ENCODE measurements around the gene MRTO4. TPM values are rescaled to one million over a fixed set of nuclear protein-coding genes. Genes with fewer than 3 reads are reported as not detected.
"Not testable (repeated sequence)": the region's sequence is repeated elsewhere in the genome, so short reads cannot be mapped to it uniquely, and the experiment has no call there.

The MRTO4 gene
- total RNA-seq, 1 experiment from 2014 or later: 36.9 TPM

DNA sequence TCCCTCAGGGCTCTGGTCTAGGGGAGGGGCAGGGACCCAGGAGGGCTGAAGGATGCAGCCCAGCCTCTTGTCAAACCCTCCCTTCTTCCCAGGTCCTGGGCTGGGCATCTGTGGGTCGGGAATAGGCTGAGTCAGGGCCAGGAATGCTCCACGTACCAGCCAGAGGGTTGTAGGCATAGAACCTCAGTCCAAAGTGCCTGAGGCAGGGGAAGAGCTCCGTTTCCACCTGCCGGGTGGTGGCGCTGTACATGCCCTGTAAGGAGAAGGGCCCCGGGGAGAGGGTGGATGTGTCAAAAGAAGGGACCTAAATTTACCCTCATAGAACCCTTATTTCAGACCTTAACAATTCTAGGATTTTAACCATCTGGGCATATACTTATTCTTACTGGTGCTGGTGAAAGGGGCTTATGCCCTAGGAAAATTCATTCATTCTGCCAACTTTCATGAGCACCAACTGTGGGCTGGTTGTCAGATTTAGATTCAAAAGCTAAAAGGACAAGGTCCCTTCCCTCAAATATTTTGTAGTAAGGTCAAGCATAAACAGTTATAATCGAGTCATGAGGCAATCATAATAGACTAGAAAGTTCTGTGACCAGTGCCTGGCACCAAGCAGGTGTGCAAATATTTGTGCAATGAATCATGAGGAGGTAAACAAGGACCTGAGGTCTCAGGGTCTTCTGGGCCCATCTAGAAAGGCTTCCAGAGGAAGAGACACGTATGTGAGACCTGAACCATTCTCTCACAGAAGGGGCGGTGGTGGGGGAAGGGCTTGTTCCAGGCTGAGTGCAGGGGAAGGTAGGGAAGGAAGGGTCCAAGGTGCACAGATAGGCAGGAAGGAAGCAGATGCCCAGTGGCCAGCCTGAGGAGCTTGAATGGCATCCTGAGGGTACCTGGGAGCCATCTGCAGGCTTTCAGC is 18.1 kb downstream of the MRTO4 start:
- not testable (repeated sequence) for DNase-seq (ENCODE audit: extremely low read depth, low read depth)

DNA sequence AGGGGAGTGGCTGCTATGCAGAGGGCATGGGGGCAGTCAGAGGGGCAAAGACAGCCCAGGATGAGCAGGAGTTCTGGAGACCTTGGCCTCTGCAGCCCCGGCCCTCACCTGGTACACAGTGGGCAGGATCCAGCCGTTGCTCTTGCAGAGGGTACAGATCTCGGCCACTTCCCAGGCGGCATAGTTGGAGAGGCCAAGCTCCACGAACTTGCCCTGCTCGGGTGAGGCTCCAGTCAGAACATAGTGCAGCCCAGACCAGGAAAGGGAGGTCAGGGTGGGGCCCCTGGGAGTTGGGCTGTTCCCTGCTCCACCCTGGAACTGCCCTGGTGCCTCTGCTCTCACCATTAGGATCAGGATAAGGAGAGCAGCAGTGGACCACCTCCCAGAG is 18.7 kb downstream of the MRTO4 start:
- DNase-seq (ENCODE audit: extremely low read depth, low read depth): not testable (repeated sequence)

DNA sequence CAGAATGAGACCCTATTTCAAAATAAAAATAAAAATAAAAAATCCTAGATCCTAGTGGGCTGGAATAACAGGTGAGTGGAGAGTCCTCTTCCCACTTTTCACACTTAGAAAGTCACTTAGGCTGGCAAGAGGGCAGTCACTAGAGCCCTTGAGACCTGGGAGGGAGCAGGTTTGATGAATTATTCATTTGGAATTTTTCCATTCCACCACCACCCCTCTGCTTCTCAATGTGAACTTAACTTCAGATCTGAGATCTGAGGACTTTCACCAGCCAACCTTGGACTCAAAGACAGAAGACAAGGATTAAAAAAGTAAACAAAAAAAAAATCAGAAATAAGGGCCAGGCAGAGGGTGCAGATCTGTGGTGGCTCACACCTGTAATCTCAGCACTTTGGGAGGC is 20.5 kb downstream of the MRTO4 start:
- DNase-seq (ENCODE audit: extremely low read depth, low read depth): no peak

DNA sequence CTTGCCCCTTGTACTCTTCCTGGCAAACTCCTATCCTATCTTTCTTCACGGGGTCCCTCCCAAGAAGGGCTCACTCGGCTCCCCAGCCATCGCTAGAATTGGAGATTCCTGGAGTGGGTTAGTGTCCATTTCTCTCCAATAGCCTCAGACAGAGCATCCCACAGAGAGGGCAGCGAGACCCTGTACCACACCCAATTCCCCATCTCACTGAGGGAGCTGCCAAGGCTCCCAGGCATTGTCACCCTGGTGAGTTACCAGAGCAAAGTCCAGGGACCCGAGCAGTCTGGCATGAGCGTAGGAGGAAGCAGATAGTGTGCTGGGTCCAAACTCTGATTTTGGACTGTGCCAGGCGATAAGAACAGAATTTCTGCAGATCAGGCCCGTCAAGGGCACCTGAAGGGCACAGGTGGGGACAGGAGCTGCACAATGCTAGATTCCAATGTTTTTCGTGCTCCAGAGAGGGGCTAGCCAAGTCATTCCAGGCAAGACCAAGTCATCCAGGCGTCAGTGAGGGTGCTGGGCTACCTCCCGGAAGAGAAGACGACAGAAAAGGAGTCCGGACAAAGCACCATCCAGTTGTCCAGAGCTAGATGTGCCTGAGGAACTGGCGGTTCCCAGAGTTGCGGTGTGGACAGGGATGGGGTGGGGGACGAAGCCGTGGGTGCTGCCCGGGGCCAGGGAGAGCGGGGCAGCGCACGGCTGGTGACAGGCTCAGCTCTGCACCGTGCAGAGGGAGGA is 21.7 kb downstream of the MRTO4 start:
- DNase-seq (ENCODE audit: extremely low read depth, low read depth): no peak

DNA sequence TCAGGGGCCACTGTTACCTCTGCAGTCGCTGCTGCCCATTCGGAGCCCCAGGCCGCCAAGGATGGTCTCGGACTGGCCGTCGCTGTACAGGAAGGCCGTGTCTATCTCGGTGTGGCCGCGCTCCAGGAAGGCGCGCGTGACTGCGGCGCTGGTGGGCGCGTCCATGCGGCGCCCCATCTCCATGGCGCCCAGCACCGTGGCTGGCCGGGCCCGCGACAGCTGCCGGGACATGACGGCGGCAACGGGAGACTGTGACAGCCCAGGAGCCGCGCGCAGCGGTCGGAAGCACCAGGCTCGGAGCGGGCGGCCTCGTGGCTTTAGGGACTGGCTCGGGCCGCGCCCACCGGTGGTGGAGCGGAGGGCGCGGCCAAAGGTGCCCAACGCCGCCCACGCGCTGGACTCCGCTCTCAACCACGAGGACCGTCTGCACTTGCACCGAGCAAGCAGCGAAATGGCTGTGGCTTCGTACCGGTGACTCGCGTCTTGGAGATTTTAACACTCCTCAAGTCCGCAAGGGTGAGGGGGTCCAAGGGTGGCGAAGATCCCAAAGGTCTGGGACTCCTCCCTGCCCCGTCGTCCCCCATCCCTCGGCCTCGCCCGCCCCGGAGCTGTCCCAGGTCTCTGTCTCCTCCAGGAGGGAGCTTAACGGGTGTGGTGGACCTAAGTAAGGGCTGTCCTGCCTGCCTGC is 22.4 kb downstream of the MRTO4 start:
- not testable (repeated sequence) for DNase-seq (ENCODE audit: extremely low read depth, low read depth)

DNA sequence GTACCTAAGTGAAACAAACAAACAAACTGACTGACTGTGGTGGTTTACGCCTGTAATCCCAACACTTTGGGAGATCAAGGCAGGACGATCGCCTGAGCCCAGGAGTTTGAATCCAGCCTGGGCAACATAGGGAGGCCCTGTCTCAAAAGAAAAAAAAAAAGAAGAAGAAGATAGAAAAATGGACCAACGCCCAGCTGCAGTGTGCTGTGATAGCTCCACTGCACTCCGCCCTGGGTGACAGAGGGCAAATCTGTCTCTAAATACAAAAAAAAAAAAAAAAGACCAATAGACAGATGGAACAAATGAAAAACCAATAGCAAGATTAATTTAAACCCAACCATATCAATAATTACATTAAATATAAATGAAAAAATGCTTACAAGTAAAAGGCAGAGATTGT is 23.0 kb downstream of the MRTO4 start:
- DNase-seq (ENCODE audit: extremely low read depth, low read depth): no peak

DNA sequence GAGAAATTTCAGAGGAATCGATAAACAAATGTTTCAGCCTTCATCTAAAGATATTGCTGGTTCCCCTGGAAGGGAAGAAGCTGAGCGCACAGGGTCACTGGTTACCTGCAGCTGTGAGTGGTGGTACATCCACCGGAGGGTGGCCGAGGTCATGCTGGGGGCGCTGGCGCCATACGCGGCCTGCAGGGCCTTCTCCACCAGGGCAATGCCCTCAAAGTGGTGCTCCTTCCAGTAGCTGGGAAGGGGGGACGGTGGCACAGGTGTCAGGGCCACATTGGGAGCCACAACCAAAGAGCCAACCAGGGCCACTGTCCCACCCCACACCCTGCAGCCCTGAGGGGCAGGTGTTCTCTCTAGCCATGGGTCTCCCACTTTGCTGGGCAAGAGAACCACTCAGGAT is 32.3 kb downstream of the MRTO4 start:
- no peak for DNase-seq (ENCODE audit: extremely low read depth, low read depth)

DNA sequence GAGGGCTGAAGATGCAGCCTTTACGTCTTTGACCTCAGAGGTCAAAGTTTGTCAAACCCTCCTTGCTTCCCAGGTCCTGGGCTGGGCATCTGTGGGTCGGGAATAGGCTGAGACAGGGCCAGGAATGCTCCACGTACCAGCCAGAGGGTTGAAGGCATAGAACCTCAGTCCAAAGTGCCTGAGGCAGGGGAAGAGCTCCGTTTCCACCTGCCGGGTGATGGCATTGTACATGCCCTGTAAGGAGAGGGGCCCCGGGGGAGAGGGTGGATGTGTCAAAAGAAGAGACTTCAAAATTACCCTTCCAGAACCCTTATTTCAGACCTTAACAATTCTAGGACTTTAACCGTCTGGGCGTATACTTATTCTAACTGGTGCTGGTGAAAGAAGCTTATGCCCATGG is 33.3 kb downstream of the MRTO4 start:
- no peak for DNase-seq (ENCODE audit: extremely low read depth, low read depth)

DNA sequence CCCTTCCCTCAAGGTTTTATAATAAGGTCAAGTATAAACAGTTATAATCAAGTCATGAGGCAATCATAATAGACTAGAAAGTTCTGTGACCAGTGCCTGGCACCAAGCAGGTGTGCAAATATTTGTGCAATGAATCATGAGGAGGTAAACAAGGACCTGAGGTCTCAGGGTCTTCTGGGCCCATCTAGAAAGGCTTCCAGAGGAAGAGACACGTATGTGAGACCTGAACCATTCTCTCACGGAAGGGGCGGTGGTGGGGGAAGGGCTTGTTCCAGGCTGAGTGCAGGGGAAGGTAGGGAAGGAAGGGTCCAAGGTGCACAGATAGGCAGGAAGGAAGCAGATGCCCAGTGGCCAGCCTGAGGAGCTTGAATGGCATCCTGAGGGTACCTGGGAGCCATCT is 33.8 kb downstream of the MRTO4 start:
- DNase-seq (ENCODE audit: extremely low read depth, low read depth): not testable (repeated sequence)

DNA sequence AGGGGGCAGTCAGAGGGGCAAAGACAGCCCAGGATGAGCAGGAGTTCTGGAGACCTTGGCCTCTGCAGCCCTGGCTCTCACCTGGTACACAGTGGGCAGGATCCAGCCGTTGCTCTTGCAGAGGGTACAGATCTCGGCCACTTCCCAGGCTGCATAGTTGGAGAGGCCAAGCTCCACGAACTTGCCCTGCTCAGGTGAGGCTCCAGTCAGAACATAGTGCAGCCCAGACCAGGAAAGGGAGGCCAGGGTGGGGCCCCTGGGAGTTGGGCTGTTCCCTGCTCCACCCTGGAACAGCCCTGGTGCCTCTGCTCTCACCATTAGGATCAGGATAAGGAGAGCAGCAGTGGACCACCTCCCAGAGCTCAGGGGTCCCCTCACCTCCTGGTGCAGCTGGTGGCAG is 34.2 kb downstream of the MRTO4 start:
- DNase-seq (ENCODE audit: extremely low read depth, low read depth): not testable (repeated sequence)

DNA sequence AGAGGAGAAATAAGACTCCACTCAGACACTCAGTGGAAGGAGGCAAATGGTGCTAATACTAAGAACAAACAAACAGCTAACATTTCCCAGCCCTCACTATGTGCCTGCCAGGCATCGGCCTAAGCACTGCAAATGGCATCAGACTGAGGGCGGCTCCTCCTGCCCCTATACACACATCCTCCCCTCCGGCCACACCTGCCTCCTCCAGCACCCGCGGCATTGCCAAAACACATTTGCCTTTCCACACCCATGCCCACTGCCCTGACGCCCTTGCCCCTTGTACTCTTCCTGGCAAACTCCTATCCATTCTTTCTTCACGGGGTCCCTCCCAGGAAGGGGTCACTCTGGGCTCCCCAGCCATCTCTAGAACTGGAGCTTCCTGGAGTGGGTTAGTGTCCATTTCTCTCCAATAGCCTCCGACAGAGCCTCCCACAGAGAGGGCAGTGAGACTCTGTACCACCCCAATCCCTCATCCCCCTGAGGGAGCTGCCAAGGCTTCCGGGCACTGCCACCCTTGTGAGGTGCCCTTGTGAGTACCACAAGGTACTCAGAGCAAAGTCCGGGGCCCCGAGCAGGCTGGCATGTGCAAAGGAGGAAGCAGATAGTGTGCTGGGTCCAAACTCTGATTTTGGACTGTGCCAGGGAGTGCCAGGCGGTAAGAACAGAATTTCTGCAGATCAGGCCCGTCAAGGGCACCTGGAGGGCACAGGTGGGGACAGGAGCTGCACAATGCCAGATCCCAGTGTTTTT is 36.0 kb downstream of the MRTO4 start:
- no peak for DNase-seq (ENCODE audit: extremely low read depth, low read depth)

DNA sequence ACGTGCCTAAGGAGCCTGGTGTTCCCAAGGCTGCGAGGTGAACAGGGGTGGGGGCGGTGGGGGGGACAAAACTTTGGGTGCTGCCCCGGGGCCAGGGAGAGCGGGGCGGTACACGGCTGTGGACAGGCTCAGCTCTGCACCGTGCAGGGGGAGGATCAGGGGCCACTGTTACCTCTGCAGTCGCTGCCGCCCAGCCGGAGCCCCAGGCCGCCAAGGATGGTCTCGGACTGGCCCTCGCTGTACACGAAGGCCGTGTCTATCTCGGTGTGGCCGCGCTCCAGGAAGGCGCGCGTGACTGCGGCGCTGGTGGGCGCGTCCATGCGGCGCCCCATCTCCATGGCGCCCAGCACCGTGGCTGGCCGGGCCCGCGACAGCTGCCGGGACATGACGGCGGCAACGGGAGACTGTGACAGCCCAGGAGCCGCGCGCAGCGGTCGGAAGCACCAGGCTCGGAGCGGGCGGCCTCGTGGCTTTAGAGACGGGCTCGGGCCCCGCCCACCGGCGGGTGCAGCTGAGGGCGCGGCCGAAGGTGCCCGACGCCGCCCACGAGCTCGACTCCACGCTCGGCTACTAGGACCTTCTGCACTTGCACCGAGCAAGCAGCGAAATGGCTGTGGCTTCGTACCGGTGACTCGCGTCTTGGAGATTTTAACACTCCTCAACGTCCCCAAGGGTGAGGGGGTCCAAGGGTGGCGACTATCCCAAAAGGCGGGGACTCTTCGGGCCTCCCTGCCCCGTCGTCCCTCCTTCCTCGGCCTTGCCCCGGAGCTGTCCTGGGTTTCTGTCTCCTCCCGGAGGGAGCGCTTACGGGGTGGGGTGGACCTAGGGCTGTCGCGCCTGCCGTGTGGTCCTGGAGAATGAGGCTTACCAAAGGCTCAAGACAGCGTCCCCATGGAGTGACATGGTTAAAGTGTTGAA is 37.0 kb downstream of the MRTO4 start, which contains the start of gene AKR7A3:
AKR7A3 (minus strand) TSS at position 447 of the 918 bp plus-strand sequence; CDS start at position 386, 61 bp downstream.
- not testable (repeated sequence) for DNase-seq (ENCODE audit: extremely low read depth, low read depth)

DNA sequence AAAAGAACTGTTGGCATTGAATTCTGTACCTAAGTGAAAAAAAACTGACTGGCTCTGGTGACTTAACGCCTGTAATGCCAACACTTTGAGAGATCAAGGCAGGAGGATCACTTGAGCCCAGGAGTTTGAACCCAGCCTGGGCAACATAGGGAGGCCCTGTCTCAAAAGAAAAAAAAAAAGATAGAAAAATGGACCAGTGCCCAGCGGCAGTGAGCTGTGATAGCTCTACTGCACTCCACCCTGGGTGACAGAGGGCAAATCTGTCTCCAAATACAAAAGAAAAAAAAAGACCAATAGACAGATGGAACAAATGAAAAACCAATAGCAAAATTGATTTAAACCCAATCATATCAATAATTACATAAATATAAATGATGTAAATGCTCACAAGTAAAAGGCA is 37.6 kb downstream of the MRTO4 start:
- DNase-seq (ENCODE audit: extremely low read depth, low read depth): no peak

DNA sequence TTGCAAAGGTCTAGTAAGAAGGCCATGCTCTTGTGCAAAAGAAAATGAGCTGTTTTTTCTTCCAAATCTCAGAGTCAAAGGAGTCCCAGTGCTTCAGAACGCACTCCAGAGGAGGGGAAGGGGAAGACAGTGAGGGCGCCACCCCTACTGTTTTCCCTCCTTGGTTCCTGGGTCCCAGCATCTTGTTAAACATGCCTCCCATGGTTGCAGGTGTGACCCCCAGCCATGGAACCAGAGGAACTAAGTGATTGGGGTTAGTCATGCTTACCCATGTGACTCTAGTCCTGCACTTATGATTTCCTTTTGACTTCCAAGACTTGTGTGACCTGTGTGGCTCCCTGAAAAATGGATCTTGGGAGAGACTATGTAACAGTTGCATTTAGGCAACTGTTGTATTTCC is 43.0 kb downstream of the MRTO4 start:
- DNase-seq (ENCODE audit: extremely low read depth, low read depth): no peak

DNA sequence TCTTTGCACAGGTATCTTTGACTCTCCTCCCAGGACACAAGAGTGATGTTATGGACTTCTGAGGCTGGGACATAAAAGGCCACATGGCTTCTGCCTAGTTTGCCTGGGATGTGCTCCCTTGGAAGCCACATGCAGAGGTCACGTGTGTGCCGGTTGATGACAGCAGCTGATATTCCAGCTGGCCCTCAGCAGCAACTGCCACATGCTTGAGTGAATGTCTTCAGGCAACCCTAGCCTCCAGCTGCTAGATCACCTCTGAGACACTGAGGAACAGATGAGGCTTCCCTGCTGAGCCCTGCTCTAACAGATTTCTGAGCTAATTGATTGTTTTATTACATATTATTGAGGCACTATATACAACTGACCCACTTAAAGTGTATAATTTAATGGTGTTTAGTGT is 48.6 kb downstream of the MRTO4 start:
- DNase-seq (ENCODE audit: extremely low read depth, low read depth): no peak

DNA sequence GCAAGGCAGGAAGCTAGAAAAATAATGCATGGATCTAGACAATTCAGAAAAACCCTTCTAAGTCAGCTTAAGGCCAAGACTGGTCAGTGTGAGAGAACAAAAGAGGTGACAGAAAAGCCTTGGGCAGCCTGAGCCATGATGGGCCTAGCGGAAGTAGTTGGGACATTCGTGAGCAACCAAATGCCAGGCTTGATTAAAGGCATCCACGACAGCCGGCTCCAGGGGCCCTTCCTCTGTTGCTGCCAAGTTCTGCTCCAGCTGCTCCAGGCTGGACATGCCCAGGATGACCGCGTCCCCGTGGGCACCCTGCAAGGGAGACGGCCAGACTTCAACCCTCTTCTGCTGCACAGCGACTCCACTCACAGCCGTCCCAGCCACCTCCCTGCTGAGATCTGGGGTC is 52.5 kb downstream of the MRTO4 start:
- not testable (repeated sequence) for DNase-seq (ENCODE audit: extremely low read depth, low read depth)

DNA sequence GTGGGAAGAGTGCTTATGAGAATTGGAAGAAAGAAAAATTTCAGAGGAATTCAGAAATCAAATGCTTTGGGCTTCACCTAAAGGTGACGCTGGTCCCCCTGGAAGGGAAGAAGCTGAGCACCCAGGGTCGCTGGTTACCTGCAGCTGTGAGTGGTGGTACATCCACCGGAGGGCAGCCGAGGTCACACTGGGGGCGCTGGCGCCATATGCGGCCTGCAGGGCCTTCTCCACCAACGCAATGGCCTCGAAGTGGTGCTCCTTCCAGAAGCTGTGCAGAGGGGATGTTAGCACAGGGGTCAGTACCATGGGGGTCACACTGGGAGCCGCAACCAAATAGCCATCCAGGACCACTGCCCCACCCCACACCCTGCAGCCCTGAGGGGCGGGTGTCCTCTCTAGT is 54.3 kb downstream of the MRTO4 start:
- DNase-seq (ENCODE audit: extremely low read depth, low read depth): no peak

DNA sequence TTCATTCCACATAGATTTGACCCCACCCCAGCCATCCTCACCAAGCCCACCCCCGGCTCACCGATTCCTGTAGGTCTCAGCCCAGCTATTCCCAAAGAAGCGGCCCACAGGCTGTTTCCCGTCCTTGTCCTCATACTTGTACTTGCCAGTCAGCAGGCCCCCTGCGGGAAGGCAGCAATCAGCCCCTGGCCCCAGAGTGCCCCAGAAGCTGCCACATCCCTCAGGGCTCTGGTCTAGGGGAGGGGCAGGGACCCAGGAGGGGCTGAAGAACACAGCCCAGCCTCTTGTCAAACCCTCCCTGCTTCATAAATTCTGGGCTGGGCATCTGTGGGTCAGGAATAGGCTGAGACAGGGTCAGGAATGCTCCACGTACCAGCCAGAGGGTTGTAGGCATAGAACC is 55.3 kb downstream of the MRTO4 start:
- no peak for DNase-seq (ENCODE audit: extremely low read depth, low read depth)

DNA sequence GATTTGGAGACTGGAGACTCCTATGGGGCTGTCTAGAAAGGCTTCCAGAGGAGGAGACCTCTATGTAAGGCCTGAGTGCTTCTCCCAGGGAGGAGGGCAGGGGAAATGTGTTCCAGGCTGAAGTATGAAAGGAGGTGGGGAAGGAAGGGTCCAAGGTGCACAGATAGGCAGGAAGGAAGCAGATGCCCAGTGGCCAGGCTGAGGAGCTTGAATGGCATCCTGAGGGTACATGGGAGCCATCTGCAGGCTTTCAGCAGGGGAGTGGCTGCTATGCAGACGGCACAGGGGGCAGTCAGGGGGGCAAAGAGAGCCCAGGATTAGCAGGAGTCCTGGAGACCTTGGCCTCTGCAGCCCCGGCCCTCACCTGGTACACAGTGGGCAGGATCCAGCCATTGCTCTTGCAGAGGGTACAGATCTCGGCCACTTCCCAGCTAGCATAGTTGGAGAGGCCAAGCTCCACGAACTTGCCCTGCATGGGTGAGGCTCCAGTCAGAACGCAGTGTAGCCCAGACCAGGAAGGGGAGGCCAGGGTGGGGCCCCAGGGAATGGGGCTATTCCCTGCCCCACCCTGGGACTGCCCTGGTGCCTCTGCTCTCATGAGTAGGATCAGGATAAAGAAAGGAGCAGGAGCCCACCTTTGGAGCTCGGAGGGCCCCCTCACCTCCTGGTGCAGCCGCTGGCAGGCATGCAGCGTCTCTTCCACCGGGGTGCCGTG is 56.3 kb downstream of the MRTO4 start:
- DNase-seq (ENCODE audit: extremely low read depth, low read depth): no peak

Data from NCI-H460 (cell line).